HG03571 (cell line): ENCODE data around the gene PADI1.

ENCODE experiments used
- ATAC-seq: cut with Tn5 transposase; IDR thresholded peaks from one replicate; pipeline ENCODE4 v1.9.1; 2021; ENCODE audit not compliant: unreplicated experiment

Gene PADI1, protein sequence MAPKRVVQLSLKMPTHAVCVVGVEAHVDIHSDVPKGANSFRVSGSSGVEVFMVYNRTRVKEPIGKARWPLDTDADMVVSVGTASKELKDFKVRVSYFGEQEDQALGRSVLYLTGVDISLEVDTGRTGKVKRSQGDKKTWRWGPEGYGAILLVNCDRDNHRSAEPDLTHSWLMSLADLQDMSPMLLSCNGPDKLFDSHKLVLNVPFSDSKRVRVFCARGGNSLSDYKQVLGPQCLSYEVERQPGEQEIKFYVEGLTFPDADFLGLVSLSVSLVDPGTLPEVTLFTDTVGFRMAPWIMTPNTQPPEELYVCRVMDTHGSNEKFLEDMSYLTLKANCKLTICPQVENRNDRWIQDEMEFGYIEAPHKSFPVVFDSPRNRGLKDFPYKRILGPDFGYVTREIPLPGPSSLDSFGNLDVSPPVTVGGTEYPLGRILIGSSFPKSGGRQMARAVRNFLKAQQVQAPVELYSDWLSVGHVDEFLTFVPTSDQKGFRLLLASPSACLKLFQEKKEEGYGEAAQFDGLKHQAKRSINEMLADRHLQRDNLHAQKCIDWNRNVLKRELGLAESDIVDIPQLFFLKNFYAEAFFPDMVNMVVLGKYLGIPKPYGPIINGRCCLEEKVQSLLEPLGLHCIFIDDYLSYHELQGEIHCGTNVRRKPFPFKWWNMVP

DNA sequence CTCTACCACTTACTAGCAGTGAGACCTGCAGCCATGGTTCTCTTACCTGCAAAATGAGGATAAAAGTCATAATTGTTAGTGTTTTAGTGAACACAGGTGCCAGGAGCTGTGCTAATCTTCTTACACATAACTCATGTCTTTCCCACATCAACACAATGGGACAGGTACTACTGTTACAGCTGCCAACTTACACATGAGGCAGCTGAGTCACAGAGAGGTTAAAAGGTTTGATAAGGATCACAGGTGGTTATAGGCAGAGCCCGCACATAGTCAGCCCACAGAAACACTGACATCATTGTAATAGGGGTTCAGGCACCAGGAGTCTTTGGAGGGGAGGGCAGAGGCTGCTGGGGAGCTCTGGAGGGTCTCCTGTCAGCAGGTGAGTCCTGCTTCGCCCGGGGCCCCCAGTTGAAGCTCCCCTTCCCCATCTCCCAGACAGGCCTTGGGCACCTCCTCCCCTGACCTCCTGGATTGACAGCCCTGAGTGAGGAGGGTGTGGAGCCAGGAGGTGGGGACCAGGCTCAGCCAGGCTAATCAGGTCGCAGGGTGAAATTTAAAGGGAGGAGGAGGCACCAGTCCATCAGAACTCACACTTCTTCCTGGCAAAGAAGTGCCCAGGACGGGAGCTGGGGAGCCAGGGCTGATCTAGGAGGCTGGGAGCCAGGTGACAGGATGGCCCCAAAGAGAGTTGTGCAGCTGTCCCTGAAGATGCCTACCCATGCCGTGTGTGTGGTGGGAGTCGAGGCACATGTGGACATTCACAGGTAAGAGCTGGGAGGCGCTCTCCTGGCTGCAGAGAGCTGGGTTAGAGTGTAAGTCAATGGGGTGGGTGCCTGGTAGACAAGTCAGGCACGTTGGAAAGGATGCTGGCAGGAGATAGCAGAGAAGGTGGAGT is at the start of gene PADI1:
TSS of gene PADI1 (plus strand) at position 583 of the 895 bp plus-strand sequence. CDS start at position 673, 90 bp downstream.
- no peak for ATAC-seq

DNA sequence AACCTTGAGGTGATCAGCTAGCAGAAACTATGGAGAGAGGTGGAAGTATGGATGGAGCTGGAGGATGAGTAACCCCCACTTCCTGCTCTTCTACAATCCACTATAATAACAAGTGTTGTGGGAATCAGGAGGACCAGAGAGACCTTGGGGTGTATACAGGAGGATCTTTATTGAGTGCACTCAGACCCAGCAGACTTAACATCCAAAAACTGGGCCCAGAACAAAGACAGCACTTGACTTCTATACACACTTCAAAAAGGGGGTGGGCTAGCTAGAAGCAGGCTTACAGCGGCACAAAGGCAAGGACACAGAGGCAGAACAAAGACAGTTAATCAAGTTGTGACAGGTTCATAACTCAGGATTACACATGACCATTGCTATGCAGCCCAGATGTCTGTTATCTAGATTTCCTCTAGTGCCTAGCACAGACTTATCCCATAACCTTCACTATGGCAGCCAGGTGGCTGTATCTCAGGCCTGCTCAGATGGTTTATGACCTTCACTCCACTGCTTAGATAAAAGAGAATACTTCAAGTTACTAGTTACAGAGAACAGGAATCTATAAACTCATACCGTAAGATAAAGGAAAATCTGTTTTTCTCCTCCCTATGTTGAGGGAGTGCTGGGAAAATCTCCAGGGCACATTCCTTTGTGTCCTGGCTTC is 49.5 kb upstream of the PADI1 start:
- no peak for ATAC-seq

DNA sequence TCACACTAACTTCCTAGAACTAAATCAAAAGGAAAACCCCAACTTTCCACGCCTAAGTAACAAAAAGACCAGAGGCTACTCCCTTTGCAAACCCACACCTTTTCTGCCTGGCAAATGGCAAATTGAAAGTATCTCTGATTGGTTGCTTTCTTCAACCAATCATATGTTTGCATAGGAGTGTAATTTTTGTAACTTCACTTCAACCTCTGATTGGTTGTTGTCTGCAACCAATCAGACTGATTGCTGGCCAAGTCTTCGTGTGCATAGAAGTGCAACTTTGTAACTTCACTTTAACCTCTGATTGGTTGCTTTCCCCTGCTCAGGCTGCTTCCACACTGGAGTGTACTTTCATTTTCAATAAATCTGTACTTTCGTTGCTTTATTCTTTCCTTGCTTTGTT is 48.8 kb upstream of the PADI1 start:
- no peak for ATAC-seq

DNA sequence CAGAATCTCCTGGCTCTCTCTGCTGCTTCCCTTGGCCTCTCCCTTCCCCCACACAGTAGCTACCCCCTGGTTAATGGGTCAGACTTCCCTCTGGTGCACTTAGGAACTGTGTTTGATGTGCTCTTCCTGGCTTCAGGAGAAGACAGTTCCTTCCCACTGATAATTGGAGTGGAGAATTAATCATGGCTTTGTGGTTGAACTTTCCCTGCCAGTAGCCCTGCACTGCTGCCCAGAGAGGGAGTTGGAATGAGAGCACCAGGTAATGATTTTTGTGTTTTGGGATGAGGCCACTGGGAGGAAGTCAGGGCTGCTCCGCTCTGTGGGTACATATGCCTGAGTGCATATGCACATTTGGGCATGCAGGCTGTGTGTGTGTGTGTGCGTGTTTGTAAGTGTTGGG is 46.0 kb upstream of the PADI1 start:
- no peak for ATAC-seq

DNA sequence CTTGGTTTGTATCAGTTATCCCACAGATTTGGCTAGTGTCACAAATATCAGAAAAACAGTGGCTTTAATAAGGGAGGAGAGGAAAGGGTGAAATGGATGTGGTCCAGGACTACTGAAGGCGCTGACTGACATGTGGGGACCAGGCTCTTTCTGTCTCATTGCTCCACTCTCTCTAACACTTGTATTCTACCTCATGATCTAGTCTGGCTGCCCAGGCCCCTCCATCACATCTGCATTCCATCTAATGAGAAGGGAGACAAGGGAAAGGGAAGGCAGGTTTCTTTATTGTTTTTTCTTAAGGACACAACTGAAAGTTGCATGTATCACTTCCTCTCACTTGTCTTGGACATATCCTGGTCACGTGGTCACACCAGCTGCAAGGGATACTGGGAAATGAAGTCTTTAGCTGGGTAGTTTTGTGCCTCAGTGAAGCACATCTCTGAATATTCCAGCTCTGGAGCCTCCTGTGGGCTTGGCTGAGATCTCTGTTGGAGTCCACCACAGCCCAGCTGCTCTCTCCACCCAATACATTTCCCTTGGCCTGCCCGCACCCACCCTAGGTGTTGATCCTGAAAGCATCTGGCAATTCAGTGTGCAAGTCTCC is 43.7 kb upstream of the PADI1 start:
- ATAC-seq = no peak

DNA sequence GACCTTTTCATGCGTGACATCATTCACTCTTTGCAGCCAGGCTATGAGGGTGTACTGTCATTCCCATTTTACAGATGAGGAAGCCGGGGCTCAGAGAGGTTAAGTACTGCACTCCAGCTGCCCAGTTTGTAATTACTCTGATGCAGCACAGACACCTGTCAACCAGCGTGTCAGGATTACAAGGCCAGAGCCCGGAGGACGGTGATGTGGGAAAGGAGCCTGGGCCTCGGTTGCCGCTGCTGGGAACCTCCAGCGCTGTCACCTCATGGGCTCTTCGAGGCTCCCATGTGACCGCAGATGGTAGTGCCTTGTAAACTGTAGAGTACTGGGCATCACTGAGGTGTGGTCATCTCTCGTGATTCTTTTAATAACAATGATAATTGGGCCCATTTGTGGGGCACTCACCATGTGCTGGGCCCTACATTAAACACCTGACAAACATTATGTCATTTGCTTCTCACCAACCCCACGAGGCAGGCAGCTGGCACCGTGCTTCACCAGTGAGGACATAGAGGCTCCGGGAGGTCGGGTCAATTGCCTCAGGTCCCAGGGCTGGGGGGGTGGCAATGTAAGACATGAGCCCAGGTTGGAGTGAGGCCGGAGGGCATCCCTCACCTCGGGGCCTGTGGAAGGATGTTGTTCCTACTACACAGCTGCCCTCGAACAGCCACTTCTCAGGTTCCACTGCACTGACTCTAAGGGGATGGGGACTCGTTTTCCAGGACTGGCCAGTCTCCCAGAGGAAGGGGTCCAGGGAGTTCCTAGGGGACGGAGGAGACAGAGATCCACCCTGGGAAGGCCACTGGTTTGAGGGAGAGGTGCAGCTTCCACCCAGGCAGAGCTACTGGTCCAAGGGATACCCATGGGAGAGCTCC is 42.8 kb upstream of the PADI1 start:
- ATAC-seq = no peak

DNA sequence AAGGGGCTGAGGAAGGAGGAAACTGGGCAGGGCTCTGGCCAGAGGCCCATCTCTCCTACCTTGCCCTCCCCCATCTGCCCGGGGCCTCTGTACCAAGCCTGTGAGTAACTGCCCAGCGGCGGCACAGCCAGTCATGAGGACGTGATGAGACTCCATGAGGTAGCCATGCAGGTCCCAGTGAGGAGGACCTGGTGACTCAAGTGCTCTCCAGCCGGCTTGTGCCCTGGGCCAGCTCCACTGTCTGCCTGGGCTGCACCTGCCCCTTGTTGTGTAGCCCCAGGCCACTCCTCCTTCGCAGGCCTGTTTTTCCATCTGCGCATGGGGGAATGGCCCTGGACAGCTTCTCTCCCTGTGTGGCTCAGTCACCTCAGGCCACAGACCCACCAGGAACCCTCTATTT is 42.0 kb upstream of the PADI1 start:
- no peak for ATAC-seq

DNA sequence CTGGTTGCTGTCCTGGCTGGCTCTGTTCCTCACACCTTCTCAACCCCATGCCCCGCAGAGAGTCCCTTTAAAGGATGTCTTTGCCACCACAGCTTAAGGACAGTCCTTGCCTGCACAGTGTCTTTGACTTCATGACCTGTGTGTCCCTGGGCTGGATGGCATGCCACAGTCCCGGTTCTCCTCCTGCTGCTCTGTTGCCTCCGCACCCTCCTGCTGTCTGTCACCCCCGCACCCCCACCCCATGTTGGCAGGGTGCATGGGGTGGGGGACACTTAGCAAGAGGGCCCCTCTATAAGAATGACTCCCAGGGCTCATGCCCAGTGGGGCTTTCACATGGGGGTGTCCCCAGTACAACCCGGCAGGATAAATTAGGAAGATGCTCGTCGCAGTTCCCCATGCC is 41.6 kb upstream of the PADI1 start:
- ATAC-seq = no peak

DNA sequence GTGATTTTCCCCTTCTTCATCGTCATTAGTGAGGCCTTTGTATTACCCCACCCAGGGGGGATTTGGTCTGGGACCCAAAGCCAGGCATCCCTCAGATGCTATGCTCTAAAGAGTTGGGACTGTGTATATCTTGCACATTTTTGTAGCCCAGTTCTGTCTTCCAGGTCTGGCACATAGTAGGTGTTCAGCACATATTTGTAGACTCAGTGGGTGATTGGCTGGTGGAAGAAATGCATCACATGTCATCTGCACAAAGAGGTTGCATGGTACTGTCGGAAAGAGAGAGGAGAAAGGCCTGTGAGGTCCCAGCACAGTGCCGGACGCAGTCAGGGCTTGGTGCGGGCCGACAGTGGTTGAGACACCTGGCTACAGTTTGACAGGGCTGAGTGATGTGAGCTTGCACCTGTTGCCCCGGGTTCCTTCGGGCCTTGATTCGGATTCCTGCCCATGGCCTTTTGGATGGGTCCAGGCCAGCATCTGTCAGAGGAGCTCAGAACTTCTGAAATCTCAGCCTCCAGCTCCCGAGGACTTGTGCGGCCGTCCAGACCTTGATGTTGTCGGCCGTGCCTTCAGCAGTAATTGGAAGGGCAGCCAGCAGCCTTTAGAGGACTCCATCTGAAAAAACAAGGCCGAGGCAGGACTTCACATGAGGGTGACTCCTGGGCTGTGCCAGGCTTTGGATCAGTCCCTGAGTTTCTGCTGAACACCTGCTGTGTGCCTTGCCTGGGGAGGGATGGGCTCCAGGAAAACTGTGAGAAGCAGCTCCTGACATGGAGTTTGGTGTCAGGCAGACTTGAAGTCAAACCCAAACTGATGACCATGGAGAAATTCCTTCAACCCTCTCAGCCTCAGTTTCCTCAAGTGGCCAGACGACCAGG is 40.9 kb upstream of the PADI1 start:
- ATAC-seq = no peak

DNA sequence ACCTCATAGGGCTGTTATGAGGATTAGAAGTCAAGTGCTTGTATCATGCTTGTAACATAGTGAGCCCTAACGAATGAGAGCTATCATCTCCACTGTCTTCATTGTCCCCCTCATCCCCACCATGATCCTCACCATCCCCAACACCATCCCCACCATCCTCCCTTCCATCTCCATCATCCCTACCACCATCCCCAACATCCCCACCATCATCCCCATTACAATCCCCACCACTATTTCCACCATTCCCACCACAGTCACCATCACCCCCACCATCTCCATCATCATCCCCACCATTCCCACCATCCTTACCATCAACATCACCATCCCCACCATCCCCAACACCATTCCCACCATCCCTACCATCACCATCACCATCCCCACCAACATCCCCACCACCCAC is 39.1 kb upstream of the PADI1 start:
- ATAC-seq = no peak

DNA sequence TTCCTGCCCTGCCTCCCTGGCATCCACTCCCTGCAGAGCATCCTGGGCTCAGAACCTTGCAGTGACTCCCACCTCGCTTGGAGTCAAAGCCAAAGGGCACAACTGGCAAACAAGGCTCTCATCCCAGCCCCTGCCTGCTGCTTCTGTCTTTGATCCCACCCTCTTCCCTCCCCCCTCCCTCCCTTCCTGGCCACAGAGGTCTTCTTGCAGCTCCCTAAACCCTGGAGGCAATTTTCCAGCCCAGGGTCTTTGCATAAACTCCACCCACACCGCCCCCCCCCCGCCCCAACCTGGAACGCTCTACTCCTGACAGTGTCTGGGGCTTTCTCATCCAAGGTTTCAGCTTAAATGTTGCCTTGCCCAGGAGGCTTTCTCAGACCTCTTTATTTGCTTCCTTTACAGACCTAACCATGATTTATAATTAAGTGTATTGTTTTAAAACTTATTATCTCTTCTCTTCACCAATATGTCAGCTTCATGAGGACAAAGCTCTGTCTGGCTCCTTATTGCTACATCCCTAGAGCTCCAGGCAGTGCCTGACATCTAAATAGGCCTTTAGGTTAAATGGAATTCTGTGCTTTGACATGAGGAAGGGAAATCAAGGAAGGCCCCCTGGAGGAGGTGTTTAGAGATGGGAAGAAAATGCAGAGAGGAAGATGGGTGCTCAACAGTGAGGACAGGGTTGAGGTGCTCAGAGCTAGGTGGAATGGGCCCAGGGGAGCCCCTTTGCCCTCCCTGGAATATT is 37.7 kb upstream of the PADI1 start:
- no peak for ATAC-seq

DNA sequence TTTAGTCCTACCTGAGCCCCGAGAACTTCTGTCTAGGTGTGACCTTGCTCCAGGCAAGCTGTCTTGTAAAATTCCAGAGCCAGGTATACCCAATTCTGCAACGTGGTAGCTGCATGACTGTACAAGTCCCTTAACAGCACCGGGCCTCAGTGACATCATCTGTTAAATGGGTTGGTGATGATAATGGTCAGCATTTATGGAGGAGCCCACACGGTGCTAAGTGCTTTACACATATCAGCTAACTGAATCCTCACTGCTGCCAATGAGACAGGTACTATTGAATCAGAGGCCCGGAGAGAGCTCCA is 37.2 kb upstream of the PADI1 start:
- no peak for ATAC-seq

DNA sequence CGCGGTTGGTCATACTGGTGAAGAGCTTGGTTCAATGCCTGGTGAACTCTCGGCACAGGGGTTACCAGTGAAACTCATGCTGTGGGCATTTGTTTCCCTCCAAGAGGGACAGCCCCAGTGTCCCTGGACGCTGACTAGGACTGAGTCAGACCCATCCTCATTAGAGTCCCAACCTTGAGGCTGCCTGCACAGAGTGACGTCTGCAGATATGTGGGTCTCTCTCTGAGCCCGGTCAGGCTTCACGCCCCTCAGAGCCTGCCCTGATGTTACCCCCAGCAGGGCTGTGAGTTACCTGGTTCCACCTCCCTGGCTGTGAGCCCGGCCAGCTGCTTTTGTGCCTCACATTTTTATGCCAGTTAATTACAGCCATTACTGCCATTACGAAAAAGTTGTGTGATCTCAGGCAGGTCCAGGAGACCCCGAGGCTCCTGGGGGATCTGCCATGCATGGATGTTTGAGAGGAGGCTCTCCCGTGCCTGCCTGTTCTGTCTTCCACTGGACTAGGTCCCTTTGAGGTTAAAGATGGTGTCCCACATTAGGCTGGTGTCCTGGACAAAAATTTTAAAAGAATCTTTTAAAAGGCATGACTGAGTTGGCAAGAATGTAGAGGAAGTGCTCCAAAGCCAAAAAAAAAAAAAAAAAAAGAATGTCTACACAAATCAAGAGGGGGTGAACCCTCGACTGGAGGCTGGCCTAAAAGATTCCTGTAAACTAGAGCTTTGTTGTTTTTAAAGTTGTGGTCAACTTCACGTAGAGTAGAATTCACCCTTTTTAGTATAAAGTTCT is 36.6 kb upstream of the PADI1 start:
- no peak for ATAC-seq

DNA sequence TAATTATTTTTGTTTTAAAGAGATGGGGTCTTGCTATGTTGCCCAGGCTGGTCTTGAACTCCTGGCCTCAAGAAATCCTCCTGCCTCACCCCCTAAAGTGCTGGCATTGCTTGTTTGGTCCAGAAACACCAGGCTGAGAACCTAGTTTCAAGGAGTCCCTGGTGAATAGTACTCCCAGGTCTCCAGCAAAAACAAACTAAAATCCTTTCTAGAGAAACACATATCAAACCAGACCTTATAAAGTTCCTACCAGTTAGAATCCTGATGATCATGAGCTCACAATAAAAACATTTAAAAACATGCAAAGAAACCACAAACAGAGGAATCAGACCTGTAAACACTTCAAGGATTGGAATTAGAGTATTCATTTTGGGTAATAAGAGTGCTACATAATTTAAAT is 34.4 kb upstream of the PADI1 start:
- ATAC-seq = no peak

DNA sequence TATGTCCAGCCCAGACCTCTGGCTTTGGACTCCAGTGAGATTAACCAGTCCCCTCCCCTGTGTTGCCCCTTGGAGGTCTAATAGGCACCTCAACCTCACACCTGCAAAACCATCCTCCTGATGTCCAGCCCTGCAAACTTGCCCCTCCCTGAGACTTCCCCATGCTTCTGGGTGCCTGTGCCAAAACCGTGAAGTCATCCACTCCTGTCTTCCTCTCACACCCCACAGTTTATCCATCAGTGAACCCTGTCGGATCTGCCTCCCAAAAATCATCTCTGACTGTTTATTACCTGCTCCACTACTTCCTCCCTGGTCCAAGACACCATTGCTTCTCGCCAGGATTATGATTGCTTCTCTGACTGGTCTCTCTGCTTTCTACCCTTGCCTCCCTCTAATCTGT is 31.7 kb upstream of the PADI1 start:
- no peak for ATAC-seq

DNA sequence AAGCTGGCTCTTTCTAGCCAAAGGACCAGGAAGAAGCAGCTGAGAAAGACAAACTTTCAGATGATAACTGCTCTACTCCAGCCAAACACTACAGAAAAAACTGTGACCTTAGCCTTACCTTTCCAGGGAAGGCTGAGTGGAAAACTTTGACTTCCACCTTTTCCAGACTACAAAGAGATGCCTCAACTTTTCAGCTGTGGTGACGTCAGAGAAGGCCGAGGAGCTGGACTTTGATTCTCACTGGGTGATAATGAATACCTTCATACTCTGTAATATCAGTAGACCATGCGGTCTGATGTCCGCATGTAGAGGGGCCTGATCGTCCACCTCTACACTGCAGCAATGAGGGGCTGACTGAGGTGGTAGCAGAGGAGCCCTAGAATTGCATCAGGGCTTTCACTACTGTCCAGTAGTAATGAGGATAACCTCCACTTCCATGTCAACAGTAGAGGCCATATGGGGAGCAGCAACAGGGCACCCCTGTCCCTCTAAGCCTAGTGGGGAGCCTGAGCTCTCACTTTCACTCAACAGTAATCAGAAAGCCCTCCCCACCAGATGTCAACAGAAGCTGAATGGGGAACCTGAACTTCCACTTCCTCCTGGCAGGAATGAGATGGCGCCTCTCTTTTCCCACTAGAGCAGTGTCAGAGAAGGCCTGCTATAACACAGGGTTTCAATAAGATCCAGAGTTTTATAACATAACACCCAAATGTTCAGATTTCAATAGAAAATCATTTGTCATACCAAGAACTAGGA is 28.4 kb upstream of the PADI1 start:
- no peak for ATAC-seq

DNA sequence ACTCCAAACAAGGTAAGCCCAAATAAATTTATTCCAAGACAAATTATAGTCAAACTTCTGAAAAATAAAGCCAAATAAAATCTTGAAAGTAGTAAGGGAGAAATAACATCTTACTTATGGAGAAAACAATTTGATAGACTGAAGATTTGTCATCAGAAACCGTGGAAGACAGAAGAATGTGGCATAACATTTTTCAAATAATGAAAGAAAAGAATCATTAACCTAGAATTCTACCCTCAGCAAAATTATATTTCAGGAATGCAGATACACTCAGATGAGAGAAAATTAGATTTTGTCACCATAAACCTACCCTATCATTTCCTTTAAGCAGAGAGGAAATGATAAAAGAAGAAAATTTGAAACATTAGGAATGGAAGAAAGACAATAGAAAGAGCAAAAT is 27.3 kb upstream of the PADI1 start:
- no peak for ATAC-seq
